ENCODE data around the gene STPG2. TPM values are rescaled to one million over a fixed set of nuclear protein-coding genes. Genes with fewer than 3 reads are reported as not detected.

The STPG2 gene
- total and polyA plus RNA-seq, 2 of the 4 experiments (the other 2 are of a cell fraction) = not detected

DNA sequence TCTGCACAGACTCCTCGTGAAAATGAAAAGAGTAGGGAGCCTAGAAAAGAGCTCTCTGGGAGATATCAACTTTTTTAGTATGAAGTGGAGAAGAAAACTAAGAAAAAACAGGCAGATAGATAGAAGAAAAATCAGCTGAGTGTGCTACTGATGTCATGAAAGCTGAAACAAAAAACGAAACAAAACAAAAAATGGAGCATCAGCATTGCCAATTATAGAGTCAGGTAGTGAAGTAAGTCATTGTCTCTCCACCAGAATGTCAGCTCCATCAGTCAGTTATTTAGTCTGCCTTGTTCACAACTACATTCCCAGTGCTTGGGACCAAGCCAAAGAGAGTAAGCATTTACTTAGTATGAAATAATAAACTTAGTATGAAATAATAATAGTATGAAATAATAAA is 595.1 kb downstream of the STPG2 start:
- TF ChIP-seq, protein P1, sequence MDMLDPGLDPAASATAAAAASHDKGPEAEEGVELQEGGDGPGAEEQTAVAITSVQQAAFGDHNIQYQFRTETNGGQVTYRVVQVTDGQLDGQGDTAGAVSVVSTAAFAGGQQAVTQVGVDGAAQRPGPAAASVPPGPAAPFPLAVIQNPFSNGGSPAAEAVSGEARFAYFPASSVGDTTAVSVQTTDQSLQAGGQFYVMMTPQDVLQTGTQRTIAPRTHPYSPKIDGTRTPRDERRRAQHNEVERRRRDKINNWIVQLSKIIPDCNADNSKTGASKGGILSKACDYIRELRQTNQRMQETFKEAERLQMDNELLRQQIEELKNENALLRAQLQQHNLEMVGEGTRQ (IDR thresholded peaks at IDR 0.05; ENCODE audit: low read depth, low read length) = no peak
- TF ChIP-seq RFX5 (IDR thresholded peaks at IDR 0.05; ENCODE audit: low read depth, low read length) = no peak
- ChIA-PET POLR2A (ENCODE audit: unreplicated experiment) (no interaction called here), CTCF (no interaction called here)
- H4K5ac ChIP-seq (ENCODE audit: low read depth, low read length) = no peak overlapping the region
- no peak overlapping the region for H2BK120ac ChIP-seq (ENCODE audit: low read depth, low read length)
- WGBS, 2 experiments (ENCODE audit: extremely low coverage in 2 of 2, insufficient read length in 1 of 2) = no CpG with 5 or more reads among the region's 2 CpGs
- no peak overlapping the region for H4K91ac ChIP-seq (ENCODE audit: insufficient read depth, low read depth, low read length)
- BruUV-seq (replicated peaks) = no TSS peak
- H3K27ac ChIP-seq (ENCODE audit: insufficient read depth, low read length) = no peak overlapping the region
- intact Hi-C loops (cut with micrococcal nuclease) (no loop called here), dilution Hi-C loops (cut with HindIII; ENCODE audit: low sequenced_read_pairs, unreplicated experiment) (no loop called here), in situ Hi-C loops (cut with MboI; ENCODE audit: low sequenced_read_pairs) (no loop called here)
- H2BK5ac ChIP-seq (ENCODE audit: low read depth, low read length, poor library complexity, severe bottlenecking) = no peak overlapping the region
- no peak overlapping the region for H3K14ac ChIP-seq (replicated peaks; ENCODE audit: low read depth, low read length)
- no peaks in the 10 kb centered on the region for H3K4me1 ChIP-seq (ENCODE audit: control insufficient read depth, insufficient read depth, low read length)
- H3K4me2 ChIP-seq (ENCODE audit: low read depth, low read length) = no peak overlapping the region
- no peak overlapping the region for H2AK9ac ChIP-seq (replicated peaks; ENCODE audit: low read depth, low read length, poor library complexity)
- H2AK5ac ChIP-seq (ENCODE audit: low read depth, low read length) = no peak overlapping the region
- no peak overlapping the region for H3K4me3 ChIP-seq (ENCODE audit: insufficient read depth, low read depth, low read length)
- DNase-seq (no peak), ATAC-seq (ENCODE audit: low read depth) (no peak)
- H3K23ac ChIP-seq (ENCODE audit: low read depth, low read length) = no peak overlapping the region
- no peaks in the 10 kb centered on the region for H3K27me3 ChIP-seq (ENCODE audit: control insufficient read depth, insufficient read depth, low read length)
- H4K20me1 ChIP-seq (ENCODE audit: insufficient read depth, low read length) = no peaks in the 10 kb centered on the region
- no peak overlapping the region for H2AFZ ChIP-seq (replicated peaks; ENCODE audit: low read length, poor library complexity)
- no peaks in the 10 kb centered on the region for H3K36me3 ChIP-seq (ENCODE audit: control insufficient read depth, insufficient read depth, low read length)
- H3K79me1 ChIP-seq (ENCODE audit: low read depth in 1 of 2, low read length in 2 of 2) = no peaks in the 10 kb centered on the region
- no peak overlapping the region for H3K18ac ChIP-seq (ENCODE audit: low read depth, low read length)
- H3K4ac ChIP-seq (ENCODE audit: low read depth, low read length) = no peak overlapping the region
- no peaks in the 10 kb centered on the region for H3K9me1 ChIP-seq (ENCODE audit: insufficient read depth, low read length)
- no peak overlapping the region for H4K8ac ChIP-seq (ENCODE audit: low read depth in 2 of 2, low read length in 2 of 2)
- no peak overlapping the region for H2BK15ac ChIP-seq (ENCODE audit: low read depth, low read length)
- H3K56ac ChIP-seq (ENCODE audit: extremely low read depth, insufficient read depth, low read length) = no peak overlapping the region
- no peaks in the 10 kb centered on the region; the same call in 1 of the 2 replicates for H3K9me3 ChIP-seq (ENCODE audit: control insufficient read depth, insufficient read depth, low read length)
- no peak overlapping the region for H3K9ac ChIP-seq (ENCODE audit: low read depth, low read length)
- H2BK20ac ChIP-seq (ENCODE audit: low read depth, low read length) = no peak overlapping the region
